GM18526 (cell line): ENCODE measurements around the gene NOL9.

Experiments used
- POLR2A ChIP-seq: IDR thresholded peaks from 3 replicates; pipeline ENCODE4 v1.6.1; 2011; ENCODE audit not compliant: insufficient read length; ENCODE audit errors: extremely low read depth

The NOL9 gene

GRCh38 chr1:6593810-6594209 is 39.5 kb upstream of the NOL9 start:
- TF ChIP-seq POLR2A, result no peak

- no peak for TF ChIP-seq POLR2A
Observed at GRCh38 chr1:6592865-6593593, 38.7 kb upstream of the NOL9 start.

GRCh38 chr1:6592441-6592840 is 38.1 kb upstream of the NOL9 start:
- TF ChIP-seq POLR2A, result no peak

- no peak for TF ChIP-seq POLR2A
Observed at GRCh38 chr1:6591644-6592043, 37.3 kb upstream of the NOL9 start.

GRCh38 chr1:6591222-6591621 is 36.9 kb upstream of the NOL9 start:
- no peak for TF ChIP-seq POLR2A

- TF ChIP-seq POLR2A, result no peak
Observed at GRCh38 chr1:6590046-6590445, 35.7 kb upstream of the NOL9 start.

- no peak for TF ChIP-seq POLR2A
Observed at GRCh38 chr1:6588893-6589520, 34.7 kb upstream of the NOL9 start.

GRCh38 chr1:6588128-6588892 is 34.0 kb upstream of the NOL9 start:
- TF ChIP-seq POLR2A, result no peak

GRCh38 chr1:6587261-6588005 is 33.1 kb upstream of the NOL9 start:
- TF ChIP-seq POLR2A, result no peak

- TF ChIP-seq POLR2A, result no peak
Observed at GRCh38 chr1:6586404-6586816, 32.1 kb upstream of the NOL9 start.

GRCh38 chr1:6585841-6586240 is 31.5 kb upstream of the NOL9 start:
- no peak for TF ChIP-seq POLR2A

- TF ChIP-seq POLR2A, result no peak
Observed at GRCh38 chr1:6585081-6585722, 30.9 kb upstream of the NOL9 start.

GRCh38 chr1:6584126-6585080 is 30.1 kb upstream of the NOL9 start:
- no peak for TF ChIP-seq POLR2A

- TF ChIP-seq POLR2A, result no peak
Observed at GRCh38 chr1:6582370-6582769, 28.1 kb upstream of the NOL9 start.
